Esophagus squamous epithelium (tissue), 4 donors: ENCODE results near the gene TEX44.
"Not testable (repeated sequence)": the region's sequence is repeated elsewhere in the genome, so short reads cannot be mapped to it uniquely, and the experiment has no call there.

ENCODE experiments used
- POLR2A ChIP-seq, 4 donors: fragments of 450-650 bp; IDR thresholded peaks; one replicate each; pipeline ENCODE4 v1.6.1; 2017; ENCODE audit warnings: antibody characterized with exemption in 4 of 4, mild to moderate bottlenecking in 4 of 4, moderate library complexity in 3 of 4
- TF ChIP-seq, protein P1 (sequence below), 6 experiments: fragments of 450-650 bp in 4 of 6; fragments of 200-600 bp in 2 of 6; sonication (generic) in 2 of 6; IDR thresholded peaks; one replicate each; pipeline ENCODE4 v1.5.1; 2016 to 2019; ENCODE audit warnings: antibody characterized with exemption in 6 of 6, mild to moderate bottlenecking in 4 of 6, moderate library complexity in 4 of 6

DNA sequence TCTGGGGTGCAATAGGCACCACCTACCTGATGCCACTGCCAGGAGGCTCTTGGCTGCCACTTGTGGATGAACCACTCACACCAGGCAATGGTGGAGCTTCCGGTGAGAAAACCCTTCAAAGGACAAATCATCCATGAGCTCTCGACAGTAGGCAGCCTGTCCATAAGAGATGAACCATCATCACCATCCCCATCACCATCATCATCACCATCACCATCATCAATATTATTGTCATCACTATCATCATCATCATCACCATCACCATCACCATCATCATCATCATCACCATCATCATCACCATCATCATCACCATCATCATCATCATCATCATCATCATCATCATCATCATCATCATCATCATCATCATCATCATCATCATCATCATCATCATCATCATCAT is 14.0 kb upstream of the TEX44 start:
- TF ChIP-seq, protein P1, sequence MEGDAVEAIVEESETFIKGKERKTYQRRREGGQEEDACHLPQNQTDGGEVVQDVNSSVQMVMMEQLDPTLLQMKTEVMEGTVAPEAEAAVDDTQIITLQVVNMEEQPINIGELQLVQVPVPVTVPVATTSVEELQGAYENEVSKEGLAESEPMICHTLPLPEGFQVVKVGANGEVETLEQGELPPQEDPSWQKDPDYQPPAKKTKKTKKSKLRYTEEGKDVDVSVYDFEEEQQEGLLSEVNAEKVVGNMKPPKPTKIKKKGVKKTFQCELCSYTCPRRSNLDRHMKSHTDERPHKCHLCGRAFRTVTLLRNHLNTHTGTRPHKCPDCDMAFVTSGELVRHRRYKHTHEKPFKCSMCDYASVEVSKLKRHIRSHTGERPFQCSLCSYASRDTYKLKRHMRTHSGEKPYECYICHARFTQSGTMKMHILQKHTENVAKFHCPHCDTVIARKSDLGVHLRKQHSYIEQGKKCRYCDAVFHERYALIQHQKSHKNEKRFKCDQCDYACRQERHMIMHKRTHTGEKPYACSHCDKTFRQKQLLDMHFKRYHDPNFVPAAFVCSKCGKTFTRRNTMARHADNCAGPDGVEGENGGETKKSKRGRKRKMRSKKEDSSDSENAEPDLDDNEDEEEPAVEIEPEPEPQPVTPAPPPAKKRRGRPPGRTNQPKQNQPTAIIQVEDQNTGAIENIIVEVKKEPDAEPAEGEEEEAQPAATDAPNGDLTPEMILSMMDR (IDR thresholded peaks at IDR 0.05), result not testable (repeated sequence)
- not testable (repeated sequence) for TF ChIP-seq POLR2A (IDR thresholded peaks at IDR 0.05)
